ENCODE measurements around the gene LNPK. TPM values are rescaled to one million over a fixed set of nuclear protein-coding genes. Genes with fewer than 3 reads are reported as not detected.

LNPK gene
- total and polyA plus RNA-seq, 2 experiments from 2014 or later: 15.4 to 48.5 TPM

- Histone ChIP-seq H3K4me1 (ENCODE audit: insufficient read depth) (peaks cover 17% of the 10 kb centered on the region), H3K27ac (no peak overlapping the region), H3K36me3 (replicated peaks; ENCODE audit: insufficient read depth, low read depth) (no peaks in the 10 kb centered on the region), H3K79me2 (no peaks in the 10 kb centered on the region), H3K4me2 (no peak overlapping the region), H4K20me1 (ENCODE audit: insufficient read depth, poor library complexity, severe bottlenecking) (no peaks in the 10 kb centered on the region), H3K4me3 (no peak overlapping the region), H3K27me3 (no peaks in the 10 kb centered on the region), H3K9me3 (ENCODE audit: low read depth) (no peaks in the 10 kb centered on the region), H2AFZ (no peak overlapping the region), H3K9me2 (replicated peaks; ENCODE audit: insufficient read depth) (no peaks in the 10 kb centered on the region)
- 91% methylated on average over 2 of the region's 2 CpGs for WGBS (ENCODE audit: low lambda C conversion rate, missing lambda C conversion rate)
- TF ChIP-seq CTCF (IDR thresholded peaks at IDR 0.05; ENCODE audit: poor library complexity) (no peak), EZH2phosphoT487 (IDR thresholded peaks at IDR 0.05; ENCODE audit: low read depth, severe bottlenecking, unreplicated experiment) (no peak)
- DNase-seq (ENCODE audit: low spot score): no peak
Observed at GRCh38 chr2:175932675-175933074, 69.4 kb downstream of the LNPK start.

- Histone ChIP-seq H4K20me1 (ENCODE audit: insufficient read depth, poor library complexity, severe bottlenecking) (no peaks in the 10 kb centered on the region), H3K27me3 (no peaks in the 10 kb centered on the region), H3K9me2 (replicated peaks; ENCODE audit: insufficient read depth) (no peaks in the 10 kb centered on the region), H3K79me2 (no peaks in the 10 kb centered on the region), H2AFZ (no peak overlapping the region), H3K4me1 (ENCODE audit: insufficient read depth) (peaks cover 17% of the 10 kb centered on the region), H3K4me3 (no peak overlapping the region), H3K36me3 (replicated peaks; ENCODE audit: insufficient read depth, low read depth) (no peaks in the 10 kb centered on the region), H3K27ac (peak overlapping the region; percentile 65), H3K4me2 (no peak overlapping the region), H3K9me3 (ENCODE audit: low read depth) (no peaks in the 10 kb centered on the region)
- 54% methylated on average over 2 of the region's 2 CpGs for WGBS (ENCODE audit: low lambda C conversion rate, missing lambda C conversion rate)
- peak; percentile 4 for DNase-seq (ENCODE audit: low spot score)
- TF ChIP-seq EZH2 (IDR thresholded peaks at IDR 0.05; ENCODE audit: borderline replicate concordance): no peak
Observed at GRCh38 chr2:175931805-175932204, 70.3 kb downstream of the LNPK start.

- no peaks in the 10 kb centered on the region for H3K36me3 ChIP-seq (replicated peaks; ENCODE audit: insufficient read depth, low read depth)
- no peaks in the 10 kb centered on the region for H3K27me3 ChIP-seq
- 86% methylated on average over 1 of the region's 1 CpG for WGBS (ENCODE audit: low lambda C conversion rate, missing lambda C conversion rate)
- peak overlapping the region; percentile 67 for H3K27ac ChIP-seq
- peaks cover 17% of the 10 kb centered on the region for H3K4me1 ChIP-seq (ENCODE audit: insufficient read depth)
- no peak overlapping the region for H2AFZ ChIP-seq
- H3K79me2 ChIP-seq: no peaks in the 10 kb centered on the region
- no peak overlapping the region for H3K4me2 ChIP-seq
- H3K4me3 ChIP-seq: no peak overlapping the region
- no peaks in the 10 kb centered on the region for H3K9me2 ChIP-seq (replicated peaks; ENCODE audit: insufficient read depth)
- TF ChIP-seq EZH2phosphoT487 (IDR thresholded peaks at IDR 0.05; ENCODE audit: low read depth, severe bottlenecking, unreplicated experiment) (no peak), CTCF (IDR thresholded peaks at IDR 0.05; ENCODE audit: poor library complexity) (no peak), EZH2 (IDR thresholded peaks at IDR 0.05; ENCODE audit: borderline replicate concordance) (no peak)
- H4K20me1 ChIP-seq (ENCODE audit: insufficient read depth, poor library complexity, severe bottlenecking): no peaks in the 10 kb centered on the region
- no peak for DNase-seq (ENCODE audit: low spot score)
- no peaks in the 10 kb centered on the region for H3K9me3 ChIP-seq (ENCODE audit: low read depth)
Observed at GRCh38 chr2:175930504-175930903, 71.6 kb downstream of the LNPK start.

GRCh38 chr2:175929850-175930249 is 72.2 kb downstream of the LNPK start:
- H3K4me1 ChIP-seq (ENCODE audit: insufficient read depth): peaks cover 17% of the 10 kb centered on the region
- H4K20me1 ChIP-seq (ENCODE audit: insufficient read depth, poor library complexity, severe bottlenecking): no peaks in the 10 kb centered on the region
- 47% methylated on average over 5 of the region's 5 CpGs for WGBS (ENCODE audit: low lambda C conversion rate, missing lambda C conversion rate)
- H3K4me2 ChIP-seq: no peak overlapping the region
- H3K27ac ChIP-seq: peak overlapping the region; percentile 67
- H3K27me3 ChIP-seq: no peaks in the 10 kb centered on the region
- H3K36me3 ChIP-seq (replicated peaks; ENCODE audit: insufficient read depth, low read depth): no peaks in the 10 kb centered on the region
- H2AFZ ChIP-seq: no peak overlapping the region
- no peak overlapping the region for H3K4me3 ChIP-seq
- H3K79me2 ChIP-seq: no peaks in the 10 kb centered on the region
- no peaks in the 10 kb centered on the region for H3K9me3 ChIP-seq (ENCODE audit: low read depth)
- TF ChIP-seq EZH2phosphoT487 (IDR thresholded peaks at IDR 0.05; ENCODE audit: low read depth, severe bottlenecking, unreplicated experiment) (no peak), EZH2 (IDR thresholded peaks at IDR 0.05; ENCODE audit: borderline replicate concordance) (no peak), CTCF (IDR thresholded peaks at IDR 0.05; ENCODE audit: poor library complexity) (no peak)
- no peaks in the 10 kb centered on the region for H3K9me2 ChIP-seq (replicated peaks; ENCODE audit: insufficient read depth)
- peak; percentile 5 for DNase-seq (ENCODE audit: low spot score)

Measured in hepatocyte (in vitro differentiated cells).